ENCODE results near the gene ELAVL3.
"Not testable (repeated sequence)": the region's sequence is repeated elsewhere in the genome, so short reads cannot be mapped to it uniquely, and the experiment has no call there.

ELAVL3 gene

DNA sequence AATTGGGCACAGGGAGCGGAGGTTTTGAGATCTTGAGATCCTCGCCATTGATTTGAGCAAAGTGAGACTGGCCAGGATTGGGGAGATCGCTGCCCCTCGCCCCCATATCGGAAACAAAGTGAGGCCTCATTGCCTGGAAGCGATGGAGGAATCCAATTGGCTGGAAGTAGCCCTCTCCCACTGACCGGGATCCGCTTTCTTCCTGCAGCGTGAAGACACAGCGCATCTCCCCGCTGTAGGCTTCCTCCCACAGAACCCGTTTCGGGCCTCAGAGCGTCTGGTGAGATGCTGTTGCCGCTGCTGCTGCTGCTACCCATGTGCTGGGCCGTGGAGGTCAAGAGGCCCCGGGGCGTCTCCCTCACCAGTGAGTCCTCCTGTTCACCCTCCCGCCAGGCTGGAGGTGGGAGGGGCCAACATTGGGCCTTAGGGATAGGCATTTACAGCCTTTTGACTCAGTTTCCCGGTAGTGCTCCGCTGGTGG, 45.0 kb downstream of the ELAVL3 start:
- H3K36me3 ChIP-seq (ENCODE audit: control insufficient read depth, insufficient read depth, low read length): peaks cover 10% of the 10 kb centered on the region
- peak overlapping the region; percentile 10 for H3K9ac ChIP-seq (ENCODE audit: low read length)

DNA sequence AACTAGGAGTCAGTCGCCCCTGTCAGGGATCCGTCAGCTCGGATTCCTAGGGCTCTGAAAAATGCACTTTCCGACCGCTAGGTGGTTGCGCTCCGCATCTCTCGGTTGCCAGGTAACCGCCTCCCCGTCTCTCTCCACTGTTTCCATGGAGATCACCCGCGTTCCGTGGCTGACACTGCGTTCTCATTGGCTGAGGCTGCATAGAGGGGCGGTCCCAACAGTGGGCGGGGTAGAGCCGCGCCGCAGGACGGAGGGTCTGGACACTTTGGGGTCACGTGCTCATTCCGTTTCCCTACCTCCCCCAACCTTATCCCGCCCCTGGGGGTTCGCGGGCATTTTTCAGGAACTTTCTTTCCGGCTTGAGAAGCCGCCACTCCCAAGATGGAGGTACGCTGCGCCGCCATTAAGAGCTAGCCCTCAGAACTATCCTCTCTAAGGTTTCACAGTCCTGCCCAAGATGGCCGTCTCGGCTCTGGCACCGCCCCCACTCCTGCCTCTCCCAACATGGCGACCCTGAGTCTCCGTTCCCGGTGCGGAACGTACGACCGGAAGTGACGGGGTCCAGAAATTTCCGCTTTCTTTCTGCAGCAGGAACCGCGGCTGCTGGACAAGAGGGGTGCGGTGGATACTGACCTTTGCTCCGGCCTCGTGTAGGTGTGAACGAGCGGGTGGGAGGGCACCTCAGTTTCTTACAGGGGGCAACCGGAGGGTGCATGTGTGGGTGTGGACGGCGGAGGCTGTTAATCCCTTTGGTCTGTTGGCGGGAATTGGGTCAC, 45.6 kb downstream of the ELAVL3 start, which contains the start of the genes ODAD3 and PRKCSH:
Gene ODAD3 (minus strand): TSS at position 65 of the 776 bp plus-strand sequence. CDS start 105 bp downstream, outside the sequence.
Gene PRKCSH (plus strand): TSS at position 579 of the 776 bp plus-strand sequence. CDS start 483 bp downstream, outside the sequence.
- H3K27ac ChIP-seq (ENCODE audit: low read depth, low read length): peak within 1 kb of the TSS; percentile 70

More for the DNA sequence above, 45.0 kb downstream of the ELAVL3 start:
- Histone ChIP-seq H3K27me3 (ENCODE audit: control insufficient read depth, insufficient read depth, low read length) (no peaks in the 10 kb centered on the region), H3K4me3 (ENCODE audit: low read length) (peak overlapping the region; percentile 92), H3K27ac (ENCODE audit: low read depth, low read length) (peak overlapping the region; percentile 70), H3K4me1 (ENCODE audit: control insufficient read depth, insufficient read depth, low read length) (peaks cover 10% of the 10 kb centered on the region)

DNA sequence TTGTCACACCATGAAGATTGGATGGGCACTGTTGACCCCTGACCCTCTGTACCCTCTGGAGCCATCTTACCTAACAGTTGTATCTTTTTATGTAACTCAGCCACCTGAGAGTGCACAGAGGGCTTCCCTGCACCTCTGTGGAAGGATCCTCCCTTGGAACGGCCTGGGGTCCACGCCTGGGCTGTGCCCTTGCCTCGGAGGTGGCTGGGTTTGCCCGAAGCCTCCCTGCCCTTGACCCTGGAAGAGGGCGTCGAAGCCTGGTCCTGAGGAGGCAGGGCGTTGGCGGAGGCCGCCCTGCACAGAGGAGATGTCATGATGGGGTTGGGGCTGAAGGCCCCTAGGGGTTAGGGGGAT, 46.2 kb downstream of the ELAVL3 start:
- Histone ChIP-seq H3K4me1 (ENCODE audit: control insufficient read depth, insufficient read depth, low read length) (peaks cover 10% of the 10 kb centered on the region), H3K4me3 (ENCODE audit: low read length) (peak overlapping the region; percentile 45), H3K36me3 (ENCODE audit: control insufficient read depth, insufficient read depth, low read length) (peaks cover 9% of the 10 kb centered on the region), H3K27me3 (ENCODE audit: control insufficient read depth, insufficient read depth, low read length) (no peaks in the 10 kb centered on the region), H3K9ac (ENCODE audit: low read length) (no peak overlapping the region), H3K27ac (ENCODE audit: low read depth, low read length) (peak overlapping the region; percentile 70)

More for the DNA sequence above, 45.6 kb downstream of the ELAVL3 start, which contains the start of the genes ODAD3 and PRKCSH:
- Histone ChIP-seq H3K27me3 (ENCODE audit: control insufficient read depth, insufficient read depth, low read length) (no peaks in the 10 kb centered on the region), H3K9ac (ENCODE audit: low read length) (peak within 1 kb of the TSS; percentile 10), H3K4me3 (ENCODE audit: low read length) (peak within 1 kb of the TSS; percentile 92), H3K36me3 (ENCODE audit: control insufficient read depth, insufficient read depth, low read length) (peaks cover 9% of the 10 kb centered on the region), H3K4me1 (ENCODE audit: control insufficient read depth, insufficient read depth, low read length) (peaks cover 10% of the 10 kb centered on the region)

DNA sequence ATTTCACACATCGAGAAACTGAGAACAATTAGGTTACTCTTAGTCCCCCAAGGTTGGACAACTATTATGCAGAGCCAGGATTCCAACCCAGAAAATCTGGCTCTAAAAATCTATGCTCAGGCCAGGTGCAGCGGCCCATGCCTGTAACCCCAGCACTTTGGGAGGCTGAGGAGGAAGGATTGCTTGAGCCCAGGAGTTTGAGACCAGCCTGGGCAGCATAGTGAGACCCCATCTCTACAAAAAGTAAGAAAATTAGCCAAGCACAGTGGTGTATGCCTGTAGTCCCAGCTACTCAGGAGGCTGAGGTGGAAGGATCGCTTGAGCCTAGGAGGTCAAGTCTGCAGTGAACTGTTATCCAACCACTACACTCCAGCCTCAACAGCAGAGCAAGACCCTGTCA, 47.3 kb downstream of the ELAVL3 start:
- H3K9ac ChIP-seq (ENCODE audit: low read length); H3K27ac ChIP-seq (ENCODE audit: low read depth, low read length); H3K27me3 ChIP-seq (ENCODE audit: control insufficient read depth, insufficient read depth, low read length); H3K36me3 ChIP-seq (ENCODE audit: control insufficient read depth, insufficient read depth, low read length); H3K4me3 ChIP-seq (ENCODE audit: low read length): not testable (repeated sequence)
- peaks cover 10% of the 10 kb centered on the region for H3K4me1 ChIP-seq (ENCODE audit: control insufficient read depth, insufficient read depth, low read length)

DNA sequence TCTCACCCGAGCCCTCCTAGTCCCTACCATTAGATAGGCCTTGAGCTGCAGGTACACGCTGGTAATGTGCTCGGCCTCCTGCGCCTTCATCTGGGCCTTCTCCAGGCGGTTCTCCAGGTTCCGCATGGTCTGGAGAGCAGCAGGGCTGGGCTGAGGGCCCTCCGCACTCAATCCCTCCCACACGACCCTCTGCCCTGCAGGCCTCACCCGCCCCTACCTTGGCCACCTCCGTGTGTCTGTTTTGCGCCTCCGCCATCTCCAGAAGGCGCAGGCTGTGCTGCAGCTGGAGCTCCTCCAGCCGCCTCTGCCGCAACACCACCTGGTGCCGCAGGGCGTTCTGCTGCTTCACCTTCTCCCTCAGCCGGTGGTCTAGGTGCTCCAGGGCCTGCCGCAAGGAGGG, 54.2 kb downstream of the ELAVL3 start:
- no peak overlapping the region for H3K27ac ChIP-seq (ENCODE audit: low read depth, low read length)
- H3K4me1 ChIP-seq (ENCODE audit: control insufficient read depth, insufficient read depth, low read length): no peaks in the 10 kb centered on the region
- H3K9ac ChIP-seq (ENCODE audit: low read length): no peak overlapping the region
- H3K4me3 ChIP-seq (ENCODE audit: low read length): no peak overlapping the region
- H3K27me3 ChIP-seq (ENCODE audit: control insufficient read depth, insufficient read depth, low read length): peaks cover 17% of the 10 kb centered on the region
- H3K36me3 ChIP-seq (ENCODE audit: control insufficient read depth, insufficient read depth, low read length): no peaks in the 10 kb centered on the region

DNA sequence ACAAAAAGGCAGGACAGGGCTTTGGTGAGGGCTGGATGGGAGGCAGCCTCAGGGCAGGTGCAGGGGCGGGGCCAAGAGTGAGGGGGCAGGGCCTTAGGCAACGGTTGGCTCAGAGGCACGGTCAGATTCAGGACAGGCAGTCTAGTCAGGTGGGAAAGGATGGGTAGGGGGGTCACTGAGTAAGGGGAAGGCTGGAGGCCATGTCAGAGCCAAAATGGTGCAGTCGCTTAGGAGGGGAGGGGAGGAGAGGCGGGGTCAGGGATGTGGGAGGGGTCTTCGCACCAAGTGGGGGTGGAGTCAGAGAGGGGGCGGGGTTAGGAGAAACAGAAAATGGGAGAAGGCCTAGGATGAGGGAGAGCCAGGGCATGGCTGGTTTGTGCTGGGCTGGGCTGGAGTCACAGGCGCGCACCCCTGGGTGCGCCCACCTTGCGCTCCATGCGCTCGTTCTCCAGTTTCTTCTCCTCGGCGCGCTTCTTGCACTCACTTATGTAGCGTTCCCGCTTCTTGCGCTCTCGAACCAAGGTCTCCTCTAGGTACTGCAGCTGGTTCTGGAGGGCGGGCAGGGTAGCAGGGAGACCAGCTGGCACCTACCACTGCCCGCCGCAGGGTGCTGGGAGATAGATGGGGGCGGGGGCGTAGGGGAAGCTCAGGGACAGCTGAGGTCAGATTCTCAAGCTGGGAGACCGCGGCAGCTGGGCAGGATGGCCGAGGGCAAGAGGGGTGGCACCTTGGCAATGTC, 55.0 kb downstream of the ELAVL3 start:
- Histone ChIP-seq H3K27ac (ENCODE audit: low read depth, low read length) (no peak overlapping the region), H3K4me1 (ENCODE audit: control insufficient read depth, insufficient read depth, low read length) (no peaks in the 10 kb centered on the region), H3K9ac (ENCODE audit: low read length) (no peak overlapping the region), H3K36me3 (ENCODE audit: control insufficient read depth, insufficient read depth, low read length) (no peaks in the 10 kb centered on the region), H3K27me3 (ENCODE audit: control insufficient read depth, insufficient read depth, low read length) (peaks cover 24% of the 10 kb centered on the region), H3K4me3 (ENCODE audit: low read length) (no peak overlapping the region)

DNA sequence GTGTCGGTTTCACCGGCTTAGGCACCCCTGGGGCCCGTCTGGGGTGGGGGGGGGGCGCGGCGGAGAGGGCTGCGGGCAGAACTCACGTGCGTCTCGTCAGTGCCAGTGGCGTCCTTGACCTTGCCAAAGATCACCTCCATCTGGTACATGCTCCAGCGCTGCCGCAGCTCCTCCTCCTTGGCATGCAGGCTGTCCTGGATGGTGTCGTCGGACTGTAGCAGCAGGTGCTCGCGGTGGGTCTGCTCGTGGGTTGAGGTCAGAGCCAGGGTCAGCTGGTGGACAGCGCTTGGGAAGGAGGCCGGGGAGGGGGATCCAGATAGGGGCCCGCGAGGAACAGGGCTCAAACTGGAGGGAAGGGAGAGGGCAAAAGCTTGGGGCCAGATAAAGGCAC, 57.1 kb downstream of the ELAVL3 start:
- Histone ChIP-seq H3K36me3 (ENCODE audit: control insufficient read depth, insufficient read depth, low read length) (no peaks in the 10 kb centered on the region), H3K4me1 (ENCODE audit: control insufficient read depth, insufficient read depth, low read length) (no peaks in the 10 kb centered on the region), H3K27me3 (ENCODE audit: control insufficient read depth, insufficient read depth, low read length) (peaks cover 36% of the 10 kb centered on the region), H3K4me3 (ENCODE audit: low read length) (no peak overlapping the region), H3K9ac (ENCODE audit: low read length) (no peak overlapping the region), H3K27ac (ENCODE audit: low read depth, low read length) (no peak overlapping the region)

DNA sequence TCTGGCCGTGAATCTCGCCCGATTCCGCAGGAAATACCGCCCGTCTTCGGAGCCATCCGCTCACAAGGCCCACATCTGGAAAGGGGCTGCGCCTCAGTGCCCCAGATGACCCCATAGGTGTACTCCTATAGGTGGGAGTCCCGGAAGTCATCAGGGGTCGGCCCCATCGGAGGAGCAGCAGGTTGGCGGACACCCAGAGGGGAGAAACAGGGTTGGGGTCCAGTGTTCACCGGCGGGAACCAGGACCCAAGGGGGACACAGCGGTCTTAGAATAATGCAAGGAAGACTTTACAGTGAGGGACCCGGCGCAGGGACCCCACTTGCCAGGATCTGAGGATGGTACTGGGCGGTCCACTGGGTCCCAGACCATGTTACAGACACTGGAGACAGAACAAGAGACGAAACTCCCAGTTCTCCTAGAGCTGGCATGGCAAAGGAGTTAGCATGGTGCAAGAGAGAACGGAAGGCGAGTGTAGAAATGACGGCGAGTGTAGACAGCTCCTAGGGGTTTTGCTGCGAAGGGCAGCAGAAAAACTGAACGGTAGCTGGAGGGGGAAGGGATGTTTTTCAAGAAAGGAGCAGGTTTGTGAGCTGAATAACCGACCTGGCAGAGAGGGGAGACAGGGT, 57.6 kb downstream of the ELAVL3 start:
- no peak overlapping the region for H3K4me3 ChIP-seq (ENCODE audit: low read length)
- no peak overlapping the region for H3K27ac ChIP-seq (ENCODE audit: low read depth, low read length)
- H3K9ac ChIP-seq (ENCODE audit: low read length): no peak overlapping the region
- H3K4me1 ChIP-seq (ENCODE audit: control insufficient read depth, insufficient read depth, low read length): no peaks in the 10 kb centered on the region
- peaks cover 40% of the 10 kb centered on the region for H3K27me3 ChIP-seq (ENCODE audit: control insufficient read depth, insufficient read depth, low read length)
- no peaks in the 10 kb centered on the region for H3K36me3 ChIP-seq (ENCODE audit: control insufficient read depth, insufficient read depth, low read length)

DNA sequence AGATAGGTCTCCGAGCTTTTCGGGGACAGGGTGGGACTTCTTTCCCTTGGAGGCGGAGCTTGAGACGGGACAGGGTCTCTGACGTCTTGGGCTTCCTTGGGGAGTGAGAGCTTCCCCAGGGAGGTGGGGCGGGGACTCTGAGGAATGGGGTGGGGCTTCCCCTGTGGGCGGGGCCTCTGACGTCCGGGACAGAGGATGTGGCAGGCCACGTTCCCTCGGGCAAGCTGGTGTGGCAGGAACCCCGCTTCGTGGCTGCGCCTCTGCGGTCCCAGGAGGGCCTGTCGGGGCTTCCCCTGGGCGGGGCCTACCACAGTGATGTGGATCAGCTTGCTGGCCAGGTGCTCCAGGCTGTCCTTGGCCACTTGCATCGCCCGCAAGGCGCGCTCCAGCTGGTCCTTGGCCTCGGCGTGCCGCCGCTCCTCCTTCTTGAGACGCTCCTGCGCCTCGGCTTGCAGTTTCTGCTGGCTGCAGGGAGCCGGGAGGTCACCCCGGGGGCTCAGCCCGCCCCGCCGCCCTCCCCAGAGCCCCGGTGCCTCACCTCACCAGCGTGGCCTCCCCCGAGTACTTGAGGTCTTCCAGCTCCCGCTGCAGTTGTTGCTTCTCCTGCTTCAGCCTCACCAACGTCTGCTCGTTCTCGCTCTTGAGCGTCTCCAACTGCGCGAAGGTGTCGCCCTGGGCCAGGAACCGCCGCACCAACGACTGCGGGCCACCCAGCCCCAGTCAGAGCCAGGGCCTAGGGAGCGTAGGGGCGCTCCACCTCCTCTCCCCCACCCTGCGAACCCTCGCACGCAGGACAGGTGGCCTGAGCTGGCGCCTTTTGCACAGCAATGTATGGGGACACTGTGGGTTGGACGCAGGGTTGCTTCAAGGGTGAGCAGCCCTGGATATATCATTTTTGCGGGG, 58.4 kb downstream of the ELAVL3 start:
- Histone ChIP-seq H3K4me1 (ENCODE audit: control insufficient read depth, insufficient read depth, low read length) (no peaks in the 10 kb centered on the region), H3K27ac (ENCODE audit: low read depth, low read length) (no peak overlapping the region), H3K36me3 (ENCODE audit: control insufficient read depth, insufficient read depth, low read length) (no peaks in the 10 kb centered on the region), H3K27me3 (ENCODE audit: control insufficient read depth, insufficient read depth, low read length) (peaks cover 43% of the 10 kb centered on the region), H3K9ac (ENCODE audit: low read length) (no peak overlapping the region), H3K4me3 (ENCODE audit: low read length) (peak overlapping the region; percentile 55)

DNA sequence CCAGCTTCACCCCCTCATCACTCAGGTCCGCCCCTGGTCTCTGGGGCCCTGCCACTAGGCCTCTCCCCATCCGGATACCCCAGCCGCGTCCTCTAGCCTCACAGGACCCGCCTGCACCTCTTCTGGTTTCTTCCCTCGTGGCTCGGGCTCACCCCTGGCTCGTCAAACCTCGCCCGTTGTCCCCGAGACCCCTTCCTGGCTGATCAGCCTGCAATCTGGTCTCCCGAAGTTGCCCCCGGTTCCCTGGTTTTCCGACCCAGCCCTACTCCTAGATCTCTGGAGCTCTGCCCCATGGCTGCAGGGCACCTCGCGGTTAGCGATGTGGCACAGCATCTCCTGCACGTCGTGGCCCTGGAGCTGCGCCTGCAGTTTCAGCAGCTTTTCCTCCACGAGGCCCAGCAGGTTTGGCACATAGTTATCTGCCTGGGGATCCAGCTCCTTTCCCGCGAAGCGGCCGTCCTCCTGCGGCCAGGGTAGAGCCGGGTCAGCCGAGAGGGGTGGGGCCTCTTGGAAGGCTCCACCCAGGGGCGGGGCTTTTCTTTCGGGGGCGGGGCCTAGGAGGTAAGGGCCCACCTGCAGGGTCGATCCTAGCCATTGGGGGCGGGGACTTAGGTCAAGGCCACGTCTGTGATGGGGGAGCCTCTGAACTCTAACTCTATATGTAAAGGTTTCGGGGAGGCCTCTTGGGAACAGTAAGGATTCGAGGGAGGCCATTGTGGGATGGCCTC, 59.3 kb downstream of the ELAVL3 start:
- Histone ChIP-seq H3K27ac (ENCODE audit: low read depth, low read length) (no peak overlapping the region), H3K9ac (ENCODE audit: low read length) (no peak overlapping the region), H3K4me3 (ENCODE audit: low read length) (peak overlapping the region; percentile 24)

More for the DNA sequence above, 59.3 kb downstream of the ELAVL3 start:
- Histone ChIP-seq H3K4me1 (ENCODE audit: control insufficient read depth, insufficient read depth, low read length) (no peaks in the 10 kb centered on the region), H3K27me3 (ENCODE audit: control insufficient read depth, insufficient read depth, low read length) (peaks cover 43% of the 10 kb centered on the region), H3K36me3 (ENCODE audit: control insufficient read depth, insufficient read depth, low read length) (no peaks in the 10 kb centered on the region)
